ENCODE measurements around the gene SUZ12. TPM values are rescaled to one million over a fixed set of nuclear protein-coding genes. Genes with fewer than 3 reads are reported as not detected.
"Not testable (repeated sequence)": the region's sequence is repeated elsewhere in the genome, so short reads cannot be mapped to it uniquely, and the experiment has no call there.

SUZ12 gene
- 38.5 and 39.5 TPM in 2 replicates for total RNA-seq (2021)
- long read RNA-seq, full-length matches to known transcripts = 9 of 19 reads
- long read RNA-seq, partial matches to known transcripts = 4 of 19 reads
- long read RNA-seq, other reads (novel, unspliced or antisense) = 6 of 19 reads

DNA sequence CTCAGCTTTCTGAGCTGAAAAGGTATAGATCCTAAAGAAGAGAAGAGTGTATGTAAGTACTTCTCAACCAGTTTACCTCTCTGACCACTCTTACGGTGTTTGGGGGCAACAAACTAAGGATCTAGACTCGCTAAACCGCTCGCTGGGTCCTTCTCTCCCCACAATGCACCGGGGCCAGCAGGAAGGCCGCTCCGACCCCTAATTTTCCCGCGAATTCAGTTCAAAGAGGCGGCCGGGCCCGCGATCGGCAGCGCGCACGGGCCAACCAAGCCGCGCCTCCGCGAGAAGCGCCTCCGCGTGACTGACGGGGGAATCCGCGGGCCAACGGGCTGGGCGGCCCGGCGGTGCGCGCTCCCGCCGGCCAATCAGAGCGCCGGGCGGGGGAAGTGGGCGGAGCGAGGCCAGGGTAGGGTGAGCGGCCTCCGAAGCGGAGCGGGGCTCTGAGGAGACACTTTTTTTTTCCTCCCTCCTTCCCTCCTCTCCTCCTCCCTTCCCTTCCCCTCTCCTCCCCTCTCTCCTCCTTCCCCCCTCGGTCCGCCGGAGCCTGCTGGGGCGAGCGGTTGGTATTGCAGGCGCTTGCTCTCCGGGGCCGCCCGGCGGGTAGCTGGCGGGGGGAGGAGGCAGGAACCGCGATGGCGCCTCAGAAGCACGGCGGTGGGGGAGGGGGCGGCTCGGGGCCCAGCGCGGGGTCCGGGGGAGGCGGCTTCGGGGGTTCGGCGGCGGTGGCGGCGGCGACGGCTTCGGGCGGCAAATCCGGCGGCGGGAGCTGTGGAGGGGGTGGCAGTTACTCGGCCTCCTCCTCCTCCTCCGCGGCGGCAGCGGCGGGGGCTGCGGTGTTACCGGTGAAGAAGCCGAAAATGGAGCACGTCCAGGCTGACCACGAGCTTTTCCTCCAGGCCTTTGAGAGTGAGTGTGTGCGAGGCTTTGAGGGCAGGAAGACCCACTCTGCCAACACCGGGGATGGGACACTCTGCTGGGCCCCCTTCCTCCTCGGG lies at the start of gene SUZ12:
TSS of gene SUZ12 (plus strand) at position 393 of the 995 bp plus-strand sequence. CDS start at position 633, 240 bp downstream.
- H3K27ac ChIP-seq (ENCODE audit: insufficient read length, low read depth, low read length) = peak within 1 kb of the TSS; percentile 75
- peak within 1 kb of the TSS; percentile 96 for H3K9ac ChIP-seq (ENCODE audit: extremely low read depth, insufficient read length, low read length)
- not testable (repeated sequence) for H3K27me3 ChIP-seq (ENCODE audit: insufficient read depth, low read length); H2BK12ac ChIP-seq (ENCODE audit: insufficient read length, low read depth, low read length); H2BK15ac ChIP-seq (ENCODE audit: low read depth, low read length); H3K9me3 ChIP-seq (ENCODE audit: control insufficient read depth, low read depth, low read length); H3K56ac ChIP-seq (ENCODE audit: insufficient read length, low read depth, low read length); H3K23me2 ChIP-seq (ENCODE audit: insufficient read length, low read depth, low read length, poor library complexity, severe bottlenecking); H2AK5ac ChIP-seq (ENCODE audit: insufficient read length, low read length); H4K5ac ChIP-seq (ENCODE audit: insufficient read length, low read depth, low read length); H3K9me3 Mint-ChIP-seq; H2BK20ac ChIP-seq (ENCODE audit: low read depth, low read length, poor library complexity, severe bottlenecking); H3K4ac ChIP-seq (ENCODE audit: low read depth, low read length); H3T11ph ChIP-seq (ENCODE audit: low read length); H3K79me2 ChIP-seq (ENCODE audit: insufficient read depth, low read length); H3K27me3 Mint-ChIP-seq (ENCODE audit: low read depth); H4K20me1 ChIP-seq (ENCODE audit: control insufficient read depth, insufficient read depth, insufficient read length); H3K79me1 ChIP-seq (ENCODE audit: insufficient read depth, low read depth, low read length, poor library complexity, severe bottlenecking); H3K4me1 ChIP-seq (ENCODE audit: insufficient read depth, low read length); H4K91ac ChIP-seq (ENCODE audit: insufficient read length, low read depth, low read length); H4K8ac ChIP-seq (replicated peaks; ENCODE audit: insufficient read length, low read depth, low read length); H3K23ac ChIP-seq (ENCODE audit: insufficient read length, low read depth, low read length)
- no CpG with 5 or more reads among the region's 93 CpGs for WGBS (ENCODE audit: extremely low coverage, insufficient read length, low lambda C conversion rate)
- H3K27ac Mint-ChIP-seq = peak within 1 kb of the TSS; percentile 80 to 92 (median 92); a peak in 5 of 7 replicates
- H2AFZ ChIP-seq (ENCODE audit: low read length) = peak within 1 kb of the TSS; percentile 85
- H3K36me3 Mint-ChIP-seq (ENCODE audit: insufficient read depth in 1 of 3, low read depth in 3 of 3) = peaks cover 7 to 25% (median 20%) of the 10 kb centered on the region in 3 experiments; a peak in 6 of 7 replicates
- H2BK120ac ChIP-seq (ENCODE audit: low read depth, low read length, poor library complexity, severe bottlenecking) = peak within 1 kb of the TSS; percentile 92
- H3K14ac ChIP-seq (ENCODE audit: insufficient read depth, low read length) = peak within 1 kb of the TSS; percentile 95
- peak within 1 kb of the TSS; percentile 83 for H2BK5ac ChIP-seq (ENCODE audit: insufficient read length, low read length)
- H3K18ac ChIP-seq (ENCODE audit: insufficient read length, low read depth, low read length) = peak within 1 kb of the TSS; percentile 92
- peaks cover 9 to 11% of the 10 kb centered on the region in 2 experiments for H3K4me1 Mint-ChIP-seq
- peak within 1 kb of the TSS; percentile 86 for H3K4me2 ChIP-seq (ENCODE audit: insufficient read depth, insufficient read length, low read length)
- peak within 1 kb of the TSS; percentile 81 to 90 for H3K4me3 Mint-ChIP-seq
- DNase-seq = peak; percentile 88
